Stimulated activated naive B cell treated with anti-CD40 and anti-IgM and Interleukin-4, amounts not matched to agents 10 μg/mL and 1 μg/mL and 100 μg/mL, for 72 hours (primary cell): ENCODE measurements around the gene DNAAF5.
A peak's percentile ranks its signal among the peaks of the same experiment; 100 is the strongest.

Experiments used
- ATAC-seq, 2 donors: fragments of 150-1000 bp; cut with Tn5 transposase; replicated peaks; 2 replicates each; pipeline ENCODE4 v1.10.0; 2021; ENCODE audit warnings: moderate library complexity in 1 of 2
- DNase-seq: peaks from one replicate; pipeline ENCODE4 v3.0.0; 2021
- H3K27ac Mint-ChIP-seq: one replicate; pipeline ENCODE4 v1.8.0; 2022; ENCODE audit warnings: mild to moderate bottlenecking, mixed read lengths
- H3K27me3 Mint-ChIP-seq, 2 donors: one replicate each; pipeline ENCODE4 v1.8.0; 2022; ENCODE audit warnings: mixed read lengths in 2 of 2
- H3K36me3 Mint-ChIP-seq, 2 donors: one replicate each; pipeline ENCODE4 v1.8.0; 2022; ENCODE audit warnings: mixed read lengths in 2 of 2, mild to moderate bottlenecking in 1 of 2
- H3K4me1 Mint-ChIP-seq, 2 donors: one replicate each; pipeline ENCODE4 v1.8.0; 2022; ENCODE audit warnings: mixed read lengths in 2 of 2, mild to moderate bottlenecking in 1 of 2
- H3K4me3 Mint-ChIP-seq, 2 donors: one replicate each; pipeline ENCODE4 v1.8.0; 2022; ENCODE audit warnings: mild to moderate bottlenecking in 2 of 2, mixed read lengths in 2 of 2, moderate library complexity in 1 of 2
- H3K9me3 Mint-ChIP-seq, 2 donors: one replicate each; pipeline ENCODE4 v1.8.0; 2022; ENCODE audit warnings: mixed read lengths in 2 of 2, mild to moderate bottlenecking in 1 of 2

The DNAAF5 gene

GRCh38 chr7:767941-768731 lies 41.6 kb downstream of the DNAAF5 start:
- peaks cover 0 to 2% of the 10 kb centered on the region in 2 donors for H3K4me1 Mint-ChIP-seq
- DNase-seq (no peak), ATAC-seq (peak in 1 of 2 donors; percentile 33)
- H3K4me3 Mint-ChIP-seq, result no peak overlapping the region
- no peaks in the 10 kb centered on the region for H3K9me3 Mint-ChIP-seq
- no peak overlapping the region for H3K27ac Mint-ChIP-seq
- H3K36me3 Mint-ChIP-seq, result peaks cover 41 to 58% of the 10 kb centered on the region in 2 donors
- H3K27me3 Mint-ChIP-seq, result no peaks in the 10 kb centered on the region

GRCh38 chr7:768881-769504 lies 42.5 kb downstream of the DNAAF5 start:
- DNase-seq (no peak), ATAC-seq (peak in 1 of 2 donors; percentile 38)
- Mint-ChIP-seq H3K4me3 (no peak overlapping the region), H3K27ac (no peak overlapping the region), H3K9me3 (no peaks in the 10 kb centered on the region), H3K4me1 (peaks cover 0 to 2% of the 10 kb centered on the region in 2 donors), H3K27me3 (no peaks in the 10 kb centered on the region), H3K36me3 (peaks cover 34 to 59% of the 10 kb centered on the region in 2 donors)

- no peaks in the 10 kb centered on the region for H3K9me3 Mint-ChIP-seq
- peaks cover 0 to 2% of the 10 kb centered on the region in 2 donors for H3K4me1 Mint-ChIP-seq
- H3K36me3 Mint-ChIP-seq, result peaks cover 33 to 53% of the 10 kb centered on the region in 2 donors
- no peak for ATAC-seq
- no peak for DNase-seq
- H3K27ac Mint-ChIP-seq, result no peak overlapping the region
- no peak overlapping the region for H3K4me3 Mint-ChIP-seq
- H3K27me3 Mint-ChIP-seq, result no peaks in the 10 kb centered on the region
Observed at GRCh38 chr7:770336-770735, 43.8 kb downstream of the DNAAF5 start.

- no peak for DNase-seq
- Mint-ChIP-seq H3K27ac (no peak overlapping the region), H3K36me3 (peaks cover 32 to 53% of the 10 kb centered on the region in 2 donors), H3K4me3 (no peak overlapping the region), H3K27me3 (no peaks in the 10 kb centered on the region), H3K9me3 (no peaks in the 10 kb centered on the region), H3K4me1 (peaks cover 0 to 2% of the 10 kb centered on the region in 2 donors)
- no peak for ATAC-seq
Observed at GRCh38 chr7:770741-771166, 44.3 kb downstream of the DNAAF5 start.

GRCh38 chr7:771234-772004 lies 44.9 kb downstream of the DNAAF5 start:
- Mint-ChIP-seq H3K27me3 (no peaks in the 10 kb centered on the region), H3K4me1 (peaks cover 0 to 2% of the 10 kb centered on the region in 2 donors), H3K27ac (no peak overlapping the region)

GRCh38 chr7:772005-772294 lies 45.5 kb downstream of the DNAAF5 start:
- Mint-ChIP-seq H3K4me1 (peaks cover 0 to 2% of the 10 kb centered on the region in 2 donors), H3K9me3 (no peaks in the 10 kb centered on the region), H3K36me3 (peaks cover 35 to 52% of the 10 kb centered on the region in 2 donors), H3K27me3 (no peaks in the 10 kb centered on the region), H3K4me3 (no peak overlapping the region), H3K27ac (no peak overlapping the region)
- ATAC-seq, result no peak
- no peak for DNase-seq

More at GRCh38 chr7:771234-772004, 44.9 kb downstream of the DNAAF5 start:
- Mint-ChIP-seq H3K36me3 (peaks cover 36 to 54% of the 10 kb centered on the region in 2 donors), H3K9me3 (no peaks in the 10 kb centered on the region), H3K4me3 (no peak overlapping the region)
- DNase-seq, result no peak
- ATAC-seq, result no peak

- Mint-ChIP-seq H3K36me3 (peaks cover 39 to 55% of the 10 kb centered on the region in 2 donors), H3K27ac (no peak overlapping the region), H3K9me3 (no peaks in the 10 kb centered on the region), H3K27me3 (no peaks in the 10 kb centered on the region), H3K4me1 (peaks cover 0 to 2% of the 10 kb centered on the region in 2 donors), H3K4me3 (no peak overlapping the region)
- ATAC-seq (no peak), DNase-seq (no peak)
Observed at GRCh38 chr7:772392-772791, 45.9 kb downstream of the DNAAF5 start.

GRCh38 chr7:772861-773621 lies 46.5 kb downstream of the DNAAF5 start:
- no peak overlapping the region for H3K27ac Mint-ChIP-seq
- no peaks in the 10 kb centered on the region for H3K9me3 Mint-ChIP-seq
- DNase-seq (no peak), ATAC-seq (no peak)
- H3K36me3 Mint-ChIP-seq, result peaks cover 38 to 52% of the 10 kb centered on the region in 2 donors
- H3K4me1 Mint-ChIP-seq, result no peaks in the 10 kb centered on the region
- no peak overlapping the region for H3K4me3 Mint-ChIP-seq
- no peaks in the 10 kb centered on the region for H3K27me3 Mint-ChIP-seq

- Mint-ChIP-seq H3K4me3 (no peak overlapping the region), H3K27ac (no peak overlapping the region), H3K27me3 (no peaks in the 10 kb centered on the region), H3K9me3 (no peaks in the 10 kb centered on the region), H3K4me1 (no peaks in the 10 kb centered on the region), H3K36me3 (peaks cover 37 to 48% of the 10 kb centered on the region in 2 donors)
- DNase-seq (no peak), ATAC-seq (no peak)
Observed at GRCh38 chr7:773622-773915, 47.1 kb downstream of the DNAAF5 start.

GRCh38 chr7:774161-775109 lies 47.9 kb downstream of the DNAAF5 start:
- no peaks in the 10 kb centered on the region for H3K27me3 Mint-ChIP-seq
- H3K4me1 Mint-ChIP-seq, result no peaks in the 10 kb centered on the region
- DNase-seq, result peak; percentile 33
- peaks cover 35 to 44% of the 10 kb centered on the region in 2 donors for H3K36me3 Mint-ChIP-seq
- no peak overlapping the region for H3K27ac Mint-ChIP-seq
- H3K4me3 Mint-ChIP-seq, result no peak overlapping the region
- no peaks in the 10 kb centered on the region for H3K9me3 Mint-ChIP-seq
- ATAC-seq, result peak; percentile 77 to 79

- no peaks in the 10 kb centered on the region for H3K4me1 Mint-ChIP-seq
- H3K27me3 Mint-ChIP-seq, result no peaks in the 10 kb centered on the region
- H3K27ac Mint-ChIP-seq, result peak overlapping the region; percentile 56
- ATAC-seq (no peak), DNase-seq (no peak)
- H3K9me3 Mint-ChIP-seq, result no peaks in the 10 kb centered on the region
- no peak overlapping the region for H3K4me3 Mint-ChIP-seq
- peaks cover 37 to 44% of the 10 kb centered on the region in 2 donors for H3K36me3 Mint-ChIP-seq
Observed at GRCh38 chr7:776381-776780, 49.9 kb downstream of the DNAAF5 start.

- Mint-ChIP-seq H3K4me3 (no peak overlapping the region), H3K9me3 (no peaks in the 10 kb centered on the region), H3K4me1 (no peaks in the 10 kb centered on the region), H3K27me3 (no peaks in the 10 kb centered on the region), H3K27ac (no peak overlapping the region), H3K36me3 (peaks cover 42 to 52% of the 10 kb centered on the region in 2 donors)
- DNase-seq (no peak), ATAC-seq (no peak)
Observed at GRCh38 chr7:776992-777727, 50.7 kb downstream of the DNAAF5 start.

GRCh38 chr7:777728-778078 lies 51.2 kb downstream of the DNAAF5 start:
- no peak overlapping the region for H3K27ac Mint-ChIP-seq
- H3K9me3 Mint-ChIP-seq, result no peaks in the 10 kb centered on the region
- no peak for DNase-seq
- H3K36me3 Mint-ChIP-seq, result peaks cover 42 to 53% of the 10 kb centered on the region in 2 donors
- ATAC-seq, result no peak
- H3K4me3 Mint-ChIP-seq, result no peak overlapping the region
- H3K27me3 Mint-ChIP-seq, result no peaks in the 10 kb centered on the region
- no peaks in the 10 kb centered on the region for H3K4me1 Mint-ChIP-seq
